Skeletal muscle cell (primary cell): Measurements from ENCODE around the gene S100PBP.
A peak's percentile ranks its signal among the peaks of the same experiment; 100 is the strongest.
"Not testable (repeated sequence)": the region's sequence is repeated elsewhere in the genome, so short reads cannot be mapped to it uniquely, and the experiment has no call there.

ENCODE experiments used
- DNase-seq: peaks from one replicate; pipeline ENCODE4 v3.0.0-alpha.2; 2010; ENCODE audit warnings: low read depth
- H3K4me3 ChIP-seq: 2 replicates; pipeline ENCODE4 v1.5.1; 2011; ENCODE audit warnings: low read depth, mild to moderate bottlenecking, control low read depth, low read length, moderate library complexity

S100PBP gene

DNA sequence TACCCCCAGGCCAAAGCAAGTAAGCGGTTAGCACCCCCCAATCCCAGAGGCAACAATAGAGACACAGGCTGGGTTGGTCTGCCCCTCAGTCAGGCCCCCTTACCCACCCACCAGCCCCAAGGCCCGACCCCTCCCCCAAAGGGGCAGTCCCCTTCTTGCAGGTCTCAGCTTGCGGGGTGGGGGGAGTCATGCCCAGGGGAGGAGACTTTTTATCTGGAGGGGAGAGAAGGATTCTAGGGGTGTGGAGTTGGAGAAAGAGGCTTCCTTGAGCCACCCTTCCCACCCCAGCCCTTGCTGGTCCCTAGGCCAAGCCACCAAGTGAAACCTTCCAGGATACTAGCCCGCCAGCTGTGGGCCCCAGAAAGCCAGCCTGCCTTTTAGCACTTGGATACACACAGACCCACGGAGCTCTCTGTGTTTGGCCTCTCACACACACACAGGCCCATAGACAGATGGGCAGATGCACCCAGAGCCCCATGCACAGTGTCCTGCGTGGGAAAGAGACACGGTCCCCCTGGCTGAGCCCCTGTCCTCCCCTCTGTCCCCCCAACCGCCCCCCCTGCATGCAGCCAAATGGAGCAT, 76.7 kb downstream of the S100PBP start:
- H3K4me3 ChIP-seq = no peak overlapping the region
- no peak for DNase-seq

- no peak for DNase-seq
- H3K4me3 ChIP-seq = no peak overlapping the region
These were observed 77.2 kb downstream of the S100PBP start for GRCh38 chr1:32894681-32895080.

DNA sequence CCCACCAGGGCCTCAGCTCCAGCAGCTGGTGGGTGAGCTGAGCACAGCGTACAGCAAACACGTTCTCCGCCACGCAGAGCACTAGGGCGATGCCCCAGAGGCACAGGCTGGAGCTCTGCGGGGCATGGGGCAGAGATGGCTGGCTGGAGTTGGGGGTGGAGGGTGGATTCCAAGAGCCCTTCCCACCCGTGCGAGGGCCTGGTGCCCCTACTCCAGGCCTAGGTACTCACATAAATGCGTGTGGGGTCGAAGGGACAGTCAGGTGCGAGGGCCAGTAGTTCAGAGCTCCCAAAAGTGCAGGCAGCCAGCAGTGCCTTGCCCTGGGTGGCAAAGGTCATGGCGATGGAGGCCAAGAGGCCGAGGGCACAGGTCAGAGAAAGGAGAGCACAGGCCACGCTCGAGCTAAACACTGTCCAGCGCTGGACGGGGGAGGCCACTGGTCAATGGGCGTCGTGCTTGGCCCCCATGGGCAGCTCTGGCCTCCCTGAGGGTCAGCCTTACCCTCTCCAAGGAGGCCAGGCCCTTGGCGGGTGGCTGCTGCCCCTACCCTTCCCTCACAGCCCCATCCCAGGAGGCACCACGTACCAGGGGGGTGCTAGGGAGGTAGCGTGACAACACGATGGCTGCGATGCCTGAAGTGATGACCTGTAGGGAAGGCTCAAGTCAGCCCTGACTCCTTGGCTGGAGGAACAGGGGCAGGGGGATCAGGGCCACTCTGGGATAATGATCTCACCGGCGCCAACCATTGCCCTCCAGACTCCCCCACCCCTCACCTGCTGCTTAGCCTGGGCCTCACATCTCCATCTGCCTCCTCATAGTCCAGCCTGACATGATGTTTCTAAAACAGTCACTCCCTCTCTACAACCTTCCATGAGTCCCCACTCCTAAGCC, 78.1 kb downstream of the S100PBP start:
- no peak overlapping the region for H3K4me3 ChIP-seq
- no peak for DNase-seq

- H3K4me3 ChIP-seq = no peak overlapping the region
- DNase-seq = no peak
These were observed 79.0 kb downstream of the S100PBP start for GRCh38 chr1:32896451-32896850.

DNA sequence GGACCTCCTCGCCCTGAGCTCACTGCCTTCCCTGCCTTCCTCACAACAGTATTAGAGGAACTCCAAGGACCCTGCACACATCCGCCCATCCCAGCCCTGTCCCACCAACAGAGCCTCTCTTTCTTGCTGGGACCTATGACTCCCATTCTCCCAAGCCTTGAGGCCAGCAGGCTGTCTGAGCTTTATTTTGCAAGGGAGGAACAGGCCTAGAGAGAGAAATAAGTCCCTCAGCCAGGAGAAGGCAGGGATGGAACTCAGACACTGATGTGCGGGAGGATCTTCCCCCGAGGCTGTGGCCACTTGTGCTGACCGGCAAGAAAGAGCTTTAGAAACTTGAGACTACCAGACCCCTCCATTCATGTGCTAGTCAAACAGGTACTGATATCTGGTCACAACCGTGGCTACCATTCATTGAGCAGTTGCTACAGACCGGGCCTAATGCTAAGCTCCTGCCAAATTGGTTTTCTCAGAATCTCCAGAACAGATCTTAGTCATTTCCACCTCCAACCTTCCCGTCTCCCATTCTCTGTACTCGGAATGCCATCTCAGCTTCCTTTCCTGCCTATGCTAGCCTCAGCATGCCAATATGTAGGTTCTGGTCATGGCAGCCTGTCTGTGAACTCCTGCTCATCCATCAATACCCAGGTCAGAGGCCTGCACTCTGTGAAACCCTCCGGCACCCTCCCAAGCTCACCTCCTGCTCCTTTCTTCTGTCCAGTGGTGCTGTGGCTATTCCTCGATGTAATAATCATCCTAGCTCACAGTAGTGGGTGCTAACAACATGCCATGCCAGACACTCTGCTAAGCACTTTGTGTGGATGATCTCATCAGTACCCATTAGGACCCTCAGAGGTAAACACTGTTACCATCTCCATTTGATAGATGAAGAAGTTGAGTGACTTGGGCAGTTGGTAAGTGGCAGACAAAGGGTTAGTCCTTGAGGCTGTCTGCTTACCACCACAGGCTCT, 79.9 kb downstream of the S100PBP start:
- H3K4me3 ChIP-seq = no peak overlapping the region
- no peak for DNase-seq

GRCh38 chr1:32898056-32898455, 80.6 kb downstream of the S100PBP start:
- no peak for DNase-seq
- no peak overlapping the region for H3K4me3 ChIP-seq

DNA sequence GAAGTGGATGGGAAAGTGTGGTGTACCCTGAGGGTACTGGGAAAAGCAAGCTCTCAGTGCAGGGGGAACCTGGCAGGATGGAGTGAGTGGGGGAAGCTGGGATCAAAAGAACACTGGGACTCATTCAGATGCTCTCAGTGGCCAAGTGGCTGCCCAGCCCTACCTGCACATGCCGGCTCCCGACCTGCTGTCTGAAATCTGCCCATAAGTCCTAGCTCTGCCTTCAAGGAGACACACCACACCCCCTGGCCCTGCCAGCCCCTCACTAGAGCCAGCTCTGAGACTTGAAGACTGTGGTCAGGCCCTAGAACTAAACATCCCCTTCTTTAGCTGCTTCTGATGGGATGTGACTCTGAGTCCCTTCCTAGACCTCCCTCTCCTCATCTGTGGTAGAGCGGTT, 81.5 kb downstream of the S100PBP start:
- H3K4me3 ChIP-seq = no peak overlapping the region
- no peak for DNase-seq

DNA sequence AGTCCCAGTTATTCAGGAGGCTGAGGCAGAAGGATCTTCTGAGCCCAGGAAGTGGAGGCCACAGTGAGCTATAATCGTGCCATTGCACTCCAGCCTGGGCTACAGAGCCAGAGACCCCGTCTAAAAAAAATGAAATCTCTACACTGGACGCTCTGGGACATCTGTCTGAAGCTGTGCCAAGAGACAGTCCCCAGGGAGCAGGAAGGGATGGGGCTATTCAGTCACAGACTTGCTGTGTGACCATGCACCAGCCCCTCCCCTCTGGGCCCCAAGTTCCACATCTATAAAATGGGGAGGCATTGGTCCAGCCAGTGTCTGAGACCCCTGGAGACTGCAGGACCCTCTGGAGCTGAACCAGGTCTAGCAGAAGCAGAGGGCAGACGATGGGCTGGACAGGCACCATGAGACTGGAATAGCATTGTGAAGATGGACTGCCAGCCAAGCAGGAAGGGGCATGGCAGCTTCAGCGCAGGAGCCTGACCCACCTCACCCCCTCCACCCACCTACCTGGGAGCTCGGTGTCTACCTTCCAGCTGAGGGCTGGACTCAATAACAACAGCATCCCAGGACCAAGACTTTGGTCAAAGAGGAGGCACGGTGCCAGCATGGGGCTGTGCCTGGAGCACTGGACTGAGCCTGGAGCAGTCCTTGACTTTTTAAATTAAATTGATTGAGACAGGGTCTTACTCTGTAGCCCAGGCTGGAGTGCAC, 82.3 kb downstream of the S100PBP start:
- no peak for DNase-seq
- H3K4me3 ChIP-seq = no peak overlapping the region

- DNase-seq = no peak
- H3K4me3 ChIP-seq = peak overlapping the region; percentile 69
These were observed 83.0 kb downstream of the S100PBP start for GRCh38 chr1:32900371-32900955.

GRCh38 chr1:32900956-32901822, 83.7 kb downstream of the S100PBP start, which contains the start of gene TMEM54:
TSS of gene TMEM54 (minus strand) at chr1:32901389. CDS start at chr1:32901238, 151 bp downstream.
- peak within 1 kb of the TSS; percentile 69 for H3K4me3 ChIP-seq
- DNase-seq = no peak

GRCh38 chr1:32901823-32902534, 84.5 kb downstream of the S100PBP start:
- peak overlapping the region; percentile 69 for H3K4me3 ChIP-seq

DNA sequence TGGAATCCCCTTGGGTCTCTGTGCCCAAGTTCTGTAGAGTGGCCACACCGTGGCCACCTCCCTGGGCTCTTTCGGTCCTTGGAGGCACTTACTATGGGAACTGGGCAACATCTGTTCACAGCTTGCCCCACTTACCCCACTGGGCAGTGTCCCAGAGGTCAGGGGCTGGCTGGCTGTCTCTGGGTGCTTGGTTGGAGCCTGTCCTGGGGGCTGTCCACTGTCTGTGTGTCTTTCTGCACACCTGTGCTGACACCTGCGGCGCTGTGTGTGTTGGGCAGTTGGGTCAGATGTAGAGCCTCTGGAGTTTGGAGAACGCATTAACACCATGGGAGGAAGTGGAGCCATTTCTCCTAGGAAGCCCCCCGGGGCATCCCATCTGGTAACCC, 85.1 kb downstream of the S100PBP start:
- no peak overlapping the region for H3K4me3 ChIP-seq
- no peak for DNase-seq

More at GRCh38 chr1:32901823-32902534, 84.5 kb downstream of the S100PBP start:
- DNase-seq = no peak

DNA sequence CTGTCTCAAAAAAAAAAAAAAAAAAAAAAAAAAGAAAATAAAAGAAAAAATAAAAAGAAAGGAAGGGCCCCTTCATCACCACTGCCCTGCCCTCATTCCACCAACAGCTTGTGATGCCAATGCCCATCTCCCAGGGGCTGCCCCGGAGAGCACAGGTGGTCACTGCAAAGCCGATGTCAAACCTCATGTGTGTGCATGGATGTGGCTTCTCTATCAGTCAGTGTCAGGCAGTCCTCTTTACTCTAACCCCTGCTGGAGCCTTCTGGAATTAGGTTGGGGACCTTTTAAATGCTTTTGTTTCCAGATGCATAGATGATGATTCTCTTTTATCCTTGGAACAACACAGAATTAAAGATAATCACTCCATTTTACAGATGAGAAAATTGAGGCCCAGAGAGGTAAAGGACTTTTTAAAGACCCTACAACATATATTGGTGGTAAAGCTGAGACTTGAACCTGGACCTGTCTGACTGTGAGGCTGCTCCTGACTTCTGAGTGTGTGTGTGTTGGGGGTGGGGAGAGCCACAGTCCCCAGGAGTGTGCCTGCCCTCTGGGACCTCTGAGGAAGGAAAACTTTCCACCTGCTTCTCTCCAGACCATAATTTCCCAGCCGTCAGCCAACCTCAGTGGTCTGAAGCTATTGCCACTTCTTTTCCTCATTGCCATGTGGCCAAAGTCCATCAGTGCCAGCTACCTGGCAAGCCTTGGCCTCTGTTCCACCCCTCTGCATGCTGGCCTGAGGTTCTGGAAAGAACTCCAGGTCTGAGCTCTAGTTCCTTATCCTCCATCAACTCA, 86.7 kb downstream of the S100PBP start:
- no peak overlapping the region for H3K4me3 ChIP-seq
- DNase-seq = no peak

GRCh38 chr1:32904797-32905196, 87.3 kb downstream of the S100PBP start:
- no peak for DNase-seq
- H3K4me3 ChIP-seq = no peak overlapping the region

- H3K4me3 ChIP-seq, DNase-seq: not testable (repeated sequence)
These were observed 88.1 kb downstream of the S100PBP start for GRCh38 chr1:32905588-32905987.

DNA sequence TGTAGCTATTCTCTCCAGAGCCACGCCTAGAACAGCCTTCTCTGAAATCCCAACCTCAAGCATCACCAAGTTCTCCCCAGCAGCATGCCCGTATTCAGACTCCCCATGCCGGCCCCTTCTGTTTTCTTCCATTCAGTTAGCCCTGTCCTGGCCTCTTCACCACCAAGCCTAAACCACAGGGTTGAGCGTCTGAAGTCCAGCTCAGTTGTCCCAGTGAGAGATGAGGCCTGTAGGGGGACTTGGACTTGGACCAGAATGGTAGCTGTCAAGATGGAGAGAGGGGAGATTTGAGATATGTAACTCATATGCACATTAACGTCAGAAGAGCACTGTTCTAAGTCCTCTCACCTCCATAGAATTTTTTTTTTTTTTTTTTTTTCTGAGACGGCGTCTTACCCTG, 89.2 kb downstream of the S100PBP start:
- no peak for DNase-seq
- H3K4me3 ChIP-seq = no peak overlapping the region

DNA sequence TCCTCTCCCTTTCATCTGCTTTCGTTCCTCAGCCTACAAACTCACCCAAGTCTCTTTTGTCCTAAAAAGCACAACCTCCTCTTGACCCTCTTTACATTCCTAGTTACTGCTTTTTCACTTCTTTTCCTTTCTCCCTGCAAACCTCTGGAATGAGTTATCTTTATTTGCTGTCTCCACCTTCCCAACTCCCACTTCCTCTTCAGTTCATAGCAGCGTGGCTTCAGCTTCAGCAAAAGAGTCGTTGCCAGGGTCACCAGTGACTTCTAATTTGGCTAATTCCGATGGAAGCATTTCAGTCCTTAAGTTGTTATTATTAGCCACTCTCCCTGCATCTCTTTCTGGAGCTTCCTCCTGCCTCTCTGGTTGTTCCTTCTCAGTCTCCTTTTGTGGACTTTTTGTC, 90.0 kb downstream of the S100PBP start:
- no peak for DNase-seq
- no peak overlapping the region for H3K4me3 ChIP-seq
